Activated CD4-positive, CD25-positive, alpha-beta regulatory T cell treated with anti-CD3 and anti-CD28 coated beads, Interleukin-2, amount 50 U/mL, for 72 hours (primary cell): ENCODE results near the gene SEC11A.

ENCODE experiments used
- DNase-seq: peaks from one replicate; pipeline ENCODE4 v3.0.0; 2021

Gene SEC11A

GRCh38 chr15:84634228-84634837, 81.6 kb downstream of the SEC11A start:
- no peak for DNase-seq

GRCh38 chr15:84633311-84634227, 82.4 kb downstream of the SEC11A start:
- DNase-seq: peak; percentile 66

- DNase-seq: no peak
Observed at GRCh38 chr15:84631706-84632272, 84.2 kb downstream of the SEC11A start.

GRCh38 chr15:84629033-84629432, 86.9 kb downstream of the SEC11A start:
- DNase-seq: no peak

DNA sequence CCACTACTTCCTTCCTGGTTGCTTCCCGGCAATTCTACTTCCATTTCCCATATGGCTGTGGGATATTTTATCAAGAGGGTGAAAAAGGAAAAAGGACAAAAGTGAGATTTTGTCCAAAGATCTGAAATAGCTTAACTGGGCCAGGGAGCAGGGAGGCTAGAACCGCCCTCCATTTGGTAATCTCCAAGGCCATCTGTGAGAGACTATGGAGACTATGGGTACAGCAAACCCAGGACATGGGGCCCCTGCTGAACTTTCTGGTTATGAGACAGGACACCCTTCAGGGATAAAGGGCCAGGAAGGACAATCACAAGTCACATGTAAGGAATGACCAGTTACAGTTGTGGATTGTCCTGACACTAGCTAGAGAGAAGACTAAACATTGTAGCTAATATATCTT, 90.8 kb downstream of the SEC11A start:
- no peak for DNase-seq

DNA sequence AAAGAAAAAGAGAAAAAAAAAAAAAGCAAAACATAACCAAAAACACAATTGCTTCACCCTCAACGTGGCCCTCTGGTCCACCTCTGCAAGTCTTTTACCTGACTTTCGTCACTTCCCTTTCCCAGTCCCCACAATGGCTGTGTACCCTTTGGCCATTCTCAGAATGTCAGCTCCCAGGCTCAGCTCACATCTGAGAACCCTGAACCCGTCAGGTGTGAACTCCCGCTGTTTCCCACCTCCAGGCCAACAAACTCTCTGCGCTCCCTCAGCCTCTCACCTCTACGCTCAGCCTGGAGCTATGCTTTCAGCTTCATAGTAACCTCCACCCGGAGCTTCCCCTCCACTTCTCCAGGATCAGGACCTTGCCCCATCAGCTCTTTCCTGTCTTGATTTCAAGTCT, 91.6 kb downstream of the SEC11A start:
- DNase-seq: no peak

DNA sequence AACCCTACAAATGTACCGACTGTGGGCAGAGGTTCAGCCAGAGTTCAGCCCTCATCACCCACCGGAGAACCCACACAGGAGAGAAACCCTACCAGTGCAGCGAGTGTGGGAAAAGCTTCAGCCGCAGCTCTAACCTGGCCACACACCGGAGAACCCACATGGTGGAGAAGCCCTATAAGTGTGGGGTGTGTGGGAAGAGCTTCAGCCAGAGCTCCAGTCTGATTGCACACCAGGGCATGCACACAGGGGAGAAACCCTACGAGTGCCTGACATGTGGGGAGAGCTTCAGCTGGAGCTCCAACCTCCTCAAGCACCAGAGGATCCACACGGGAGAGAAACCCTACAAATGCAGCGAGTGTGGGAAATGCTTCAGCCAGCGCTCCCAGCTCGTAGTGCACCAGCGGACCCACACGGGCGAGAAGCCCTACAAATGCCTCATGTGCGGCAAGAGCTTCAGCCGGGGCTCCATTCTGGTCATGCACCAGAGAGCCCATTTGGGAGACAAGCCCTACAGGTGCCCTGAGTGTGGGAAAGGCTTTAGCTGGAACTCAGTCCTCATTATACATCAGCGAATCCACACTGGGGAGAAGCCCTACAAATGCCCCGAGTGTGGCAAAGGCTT, 94.5 kb downstream of the SEC11A start:
- DNase-seq: no peak

DNA sequence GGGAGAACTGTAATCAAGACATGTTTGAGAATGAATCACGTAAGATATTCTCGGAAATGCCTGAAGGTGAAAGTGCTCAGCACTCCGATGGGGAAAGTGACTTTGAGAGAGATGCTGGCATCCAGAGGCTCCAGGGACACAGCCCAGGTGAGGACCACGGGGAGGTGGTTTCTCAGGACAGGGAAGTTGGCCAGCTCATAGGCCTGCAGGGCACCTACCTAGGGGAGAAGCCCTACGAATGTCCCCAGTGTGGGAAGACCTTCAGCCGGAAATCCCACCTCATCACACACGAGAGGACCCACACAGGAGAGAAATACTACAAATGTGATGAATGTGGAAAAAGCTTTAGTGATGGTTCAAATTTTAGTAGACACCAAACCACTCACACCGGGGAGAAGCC, 95.3 kb downstream of the SEC11A start:
- DNase-seq: no peak
